Measurements from ENCODE around the gene PALM2AKAP2. TPM values are rescaled to one million over a fixed set of nuclear protein-coding genes. Genes with fewer than 3 reads are reported as not detected.

Gene PALM2AKAP2
- polyA plus RNA-seq (ENCODE audit: insufficient read length in 10 of 10), result 10 to 100 TPM; 21.4 to 34.7 (median 29.6) TPM
- long read RNA-seq, donor 1, result 0 reads
- long read RNA-seq, donor 2, partial matches to known transcripts, result 6 of 6 reads
- long read RNA-seq, donor 2, other reads (novel, unspliced or antisense), result 0 of 6 reads
- long read RNA-seq, donor 3, result 0 reads
- long read RNA-seq, donor 4, partial matches to known transcripts, result 17 of 17 reads
- long read RNA-seq, donor 4, other reads (novel, unspliced or antisense), result 0 of 17 reads
- long read RNA-seq, donor 5, partial matches to known transcripts, result 26 of 27 reads
- long read RNA-seq, donor 5, other reads (novel, unspliced or antisense), result 0 of 27 reads
- long read RNA-seq, donor 6, full-length matches to known transcripts, result 2 of 32 reads
- long read RNA-seq, donor 6, partial matches to known transcripts, result 30 of 32 reads
- long read RNA-seq, donor 6, other reads (novel, unspliced or antisense), result 0 of 32 reads
- long read RNA-seq, donor 7, partial matches to known transcripts, result 16 of 19 reads
- long read RNA-seq, donor 7, other reads (novel, unspliced or antisense), result 0 of 19 reads
- long read RNA-seq, donor 8, result 0 reads
- long read RNA-seq, donor 9, result 0 reads

DNA sequence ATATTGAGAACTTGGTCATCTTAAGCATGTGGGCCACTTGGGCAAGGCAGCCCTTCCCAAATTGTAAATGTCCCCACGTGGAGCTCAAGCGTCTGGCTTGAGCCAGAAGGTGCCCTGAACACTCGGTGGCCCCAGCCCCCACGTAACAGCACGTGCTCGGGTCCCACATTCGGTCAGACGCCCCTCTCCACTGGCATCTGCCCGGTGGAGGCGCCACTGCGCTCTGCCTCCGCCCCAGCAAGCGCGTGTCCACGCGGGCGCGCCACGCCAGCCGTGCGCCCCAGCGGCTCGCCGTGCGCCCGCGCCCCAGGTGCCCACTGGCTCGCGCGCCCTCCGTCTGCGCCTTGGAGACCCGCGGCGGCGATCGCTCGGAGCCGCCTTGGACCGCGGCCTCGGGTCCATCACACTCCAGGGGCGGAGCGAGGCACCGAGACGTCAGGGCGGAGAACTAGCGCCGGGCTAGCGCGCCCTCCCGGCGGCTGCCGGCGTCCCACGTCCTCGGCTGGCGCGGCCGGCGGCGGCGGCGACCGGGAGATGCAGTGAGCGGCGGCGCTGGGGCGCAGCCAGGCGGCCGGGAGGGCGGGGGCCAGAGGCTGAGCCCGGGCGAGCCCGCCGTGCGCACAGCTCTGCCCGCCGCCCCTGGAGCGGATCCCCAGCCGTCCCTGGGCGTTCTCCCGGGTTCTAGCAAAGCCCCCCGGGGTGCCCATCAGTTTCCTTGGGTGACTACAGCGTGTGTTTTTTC, at the start of gene PALM2AKAP2:
PALM2AKAP2 (plus strand) TSS at position 488 of the 742 bp plus-strand sequence. CDS start 291 bp downstream, outside the sequence.
- DNase-seq, result peak; percentile 67 to 85 (median 74)

DNA sequence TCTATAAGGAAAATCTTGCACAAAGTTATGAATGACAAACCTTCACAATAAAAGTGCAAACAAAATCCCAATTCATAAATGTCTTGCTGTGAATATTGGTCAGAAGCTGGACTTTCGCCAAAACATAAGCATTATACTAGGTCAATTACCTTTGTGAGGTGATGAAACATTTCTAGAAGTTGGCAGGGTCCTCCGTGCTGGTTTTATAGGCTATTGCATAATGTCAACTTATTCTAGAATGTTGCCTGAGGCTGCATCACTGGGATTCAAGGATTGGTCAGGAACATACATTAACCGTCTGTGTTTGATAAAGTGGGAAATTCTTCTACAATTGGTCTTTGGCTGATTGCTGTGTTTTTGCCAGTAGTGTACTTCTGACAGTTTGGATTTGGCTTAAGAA, 49.8 kb upstream of the PALM2AKAP2 start:
- DNase-seq, result no peak

- peak in 1 of 3 donors; percentile 20 for DNase-seq
These were observed 46.3 kb upstream of the PALM2AKAP2 start for GRCh38 chr9:109733690-109734089.

DNA sequence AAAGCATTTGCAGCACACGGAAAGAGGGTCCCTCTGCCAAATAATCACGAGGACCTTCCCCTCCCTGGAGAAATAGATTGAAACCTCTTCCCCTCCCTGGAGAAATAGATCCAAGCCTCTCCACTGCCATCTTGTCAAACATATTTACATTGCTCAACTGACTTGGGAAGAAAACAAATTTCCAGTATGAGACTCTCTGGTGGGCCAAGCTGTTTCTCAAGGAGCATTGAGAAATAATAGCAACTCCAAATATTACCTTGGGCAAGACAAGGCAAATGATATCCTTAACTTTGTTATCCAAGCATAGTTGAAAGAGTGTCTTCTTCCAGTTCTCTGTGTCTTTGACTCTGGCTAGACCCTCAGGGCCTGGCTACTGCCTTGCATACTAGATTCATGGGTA, 45.2 kb upstream of the PALM2AKAP2 start:
- DNase-seq, result no peak

- no peak for DNase-seq
These were observed 44.2 kb upstream of the PALM2AKAP2 start for GRCh38 chr9:109735801-109736200.

DNA sequence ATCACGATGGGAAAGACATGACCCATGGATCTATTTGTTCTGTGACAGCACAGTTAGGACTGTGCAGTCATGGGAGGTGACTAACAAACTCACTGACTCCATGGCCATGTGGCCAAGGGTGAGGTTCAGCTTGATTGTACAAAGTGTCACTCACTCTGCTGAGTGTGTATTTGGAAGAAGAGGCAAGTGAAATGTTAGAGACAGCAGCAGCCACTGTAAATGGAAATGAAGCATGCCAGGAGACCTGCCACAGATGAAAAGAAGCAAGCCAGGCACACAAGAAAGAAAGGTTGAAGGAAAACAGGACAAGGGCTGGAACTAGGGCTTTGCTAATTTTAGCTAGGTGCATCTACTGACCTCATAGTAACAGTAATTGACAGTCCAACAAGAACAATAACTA, 42.7 kb upstream of the PALM2AKAP2 start:
- no peak for DNase-seq

DNA sequence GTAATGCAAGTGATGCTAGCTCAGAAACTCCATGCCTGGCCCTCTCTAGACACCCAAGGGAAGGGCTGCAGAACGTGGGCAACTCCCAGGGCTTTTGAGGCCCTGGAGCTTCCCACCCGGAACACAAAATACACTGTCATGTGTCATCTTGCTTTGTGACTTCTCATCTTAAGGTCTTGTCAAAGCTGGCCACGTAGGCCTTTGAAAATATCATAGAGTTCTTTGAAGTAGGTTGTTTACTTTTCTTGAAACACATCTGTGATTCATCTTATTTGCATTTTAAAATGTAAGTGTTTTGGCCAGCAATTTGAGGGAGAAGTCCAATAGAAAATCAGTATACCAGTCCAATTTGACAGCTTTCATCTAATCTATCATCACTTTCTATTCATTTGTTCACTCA, 40.2 kb upstream of the PALM2AKAP2 start:
- DNase-seq, result no peak

DNA sequence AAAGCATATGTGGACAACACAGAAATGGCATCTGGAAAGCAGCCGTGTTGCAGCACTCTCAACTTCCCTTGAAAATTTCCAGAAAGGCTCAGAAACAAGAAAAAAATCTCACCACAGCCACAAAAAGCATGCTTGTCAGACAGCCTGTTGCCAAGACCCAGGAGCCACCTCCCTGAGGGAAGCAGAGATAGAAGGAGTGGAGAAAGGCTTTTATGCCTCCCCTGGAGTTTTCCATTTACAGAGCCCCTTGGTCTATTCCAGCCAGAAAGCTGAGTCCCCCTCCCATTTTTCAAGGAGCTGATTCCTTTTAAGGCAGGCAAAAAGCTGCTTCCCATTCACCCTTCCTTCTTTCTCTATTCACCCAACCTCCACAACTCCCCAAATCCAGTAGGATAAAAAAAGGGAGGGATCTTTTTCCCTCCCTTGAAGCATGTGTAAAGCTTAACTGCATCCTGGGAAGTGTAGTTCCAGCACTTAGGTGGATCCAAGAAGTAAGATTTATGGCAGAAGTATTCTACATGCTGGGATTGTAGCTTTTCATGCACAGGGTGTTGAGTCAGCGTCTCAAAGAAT, 37.1 kb upstream of the PALM2AKAP2 start:
- peak in 1 of 3 donors; percentile 62 for DNase-seq

GRCh38 chr9:109743696-109744095, 36.3 kb upstream of the PALM2AKAP2 start:
- no peak for DNase-seq

- no peak for DNase-seq
These were observed 34.4 kb upstream of the PALM2AKAP2 start for GRCh38 chr9:109745335-109746283.

DNA sequence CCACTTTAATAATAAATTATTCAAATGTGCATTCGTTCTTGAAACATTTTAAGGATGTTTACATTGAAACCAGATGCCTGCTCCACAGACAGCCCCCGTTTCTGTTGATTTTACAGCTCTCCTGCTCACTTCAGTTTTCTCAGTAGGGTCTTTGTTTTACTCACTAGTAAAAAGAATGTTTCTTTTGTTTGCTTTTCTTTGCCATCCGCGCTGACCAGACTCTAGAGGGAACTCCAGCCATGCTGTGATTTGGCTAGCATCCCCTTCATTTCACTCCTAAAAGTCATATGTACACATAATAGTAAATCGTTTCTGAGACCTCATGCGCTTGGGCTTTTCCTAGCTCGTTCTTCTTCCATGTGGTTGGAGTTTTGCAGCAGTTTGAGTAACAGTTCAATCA, 28.7 kb upstream of the PALM2AKAP2 start:
- DNase-seq, result peak in 2 of 3 donors; percentile 16 to 51

DNA sequence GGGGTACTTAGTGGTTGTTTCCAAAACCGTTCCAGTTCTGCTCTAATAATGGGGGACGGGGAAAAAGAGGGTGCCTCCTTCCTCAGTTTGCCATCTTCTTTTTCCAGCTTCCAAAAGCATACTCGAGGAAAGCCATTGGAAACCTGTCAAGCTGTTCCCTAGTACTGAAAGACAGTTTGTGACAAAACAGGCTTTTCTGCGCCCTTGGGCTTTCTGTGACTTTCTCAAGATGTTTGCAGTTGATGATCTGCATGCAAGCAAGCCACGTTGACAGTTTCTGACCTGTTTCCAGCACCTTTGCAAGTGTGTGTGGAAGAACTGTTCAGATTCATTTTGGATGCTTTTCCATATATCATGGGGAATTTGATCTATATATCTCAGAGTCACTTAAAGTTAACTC, 26.7 kb upstream of the PALM2AKAP2 start:
- no peak for DNase-seq

DNA sequence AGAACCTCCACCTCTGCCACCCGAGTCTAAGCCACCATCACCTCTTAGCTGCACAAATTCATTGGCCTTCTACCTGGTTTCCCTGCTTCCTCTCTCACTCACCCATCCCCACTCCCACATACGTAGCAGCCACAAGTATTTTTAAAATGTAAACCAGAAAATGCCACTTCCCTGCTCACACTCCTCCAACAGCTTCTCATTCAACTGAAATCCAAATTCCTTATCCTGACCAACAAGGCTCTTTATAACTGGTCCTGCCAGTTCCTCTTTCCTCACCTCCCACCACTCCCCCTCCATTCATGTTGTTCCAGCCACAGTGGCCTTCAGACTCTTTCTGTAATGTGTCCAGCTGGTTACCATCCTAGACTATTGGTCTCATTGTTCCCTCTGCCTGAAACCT, 25.0 kb upstream of the PALM2AKAP2 start:
- no peak for DNase-seq

GRCh38 chr9:109759589-109759988, 20.4 kb upstream of the PALM2AKAP2 start:
- no peak for DNase-seq

- DNase-seq, result no peak
These were observed 14.7 kb upstream of the PALM2AKAP2 start for GRCh38 chr9:109765278-109765677.

- DNase-seq, result no peak
These were observed 14.2 kb upstream of the PALM2AKAP2 start for GRCh38 chr9:109765830-109766229.

DNA sequence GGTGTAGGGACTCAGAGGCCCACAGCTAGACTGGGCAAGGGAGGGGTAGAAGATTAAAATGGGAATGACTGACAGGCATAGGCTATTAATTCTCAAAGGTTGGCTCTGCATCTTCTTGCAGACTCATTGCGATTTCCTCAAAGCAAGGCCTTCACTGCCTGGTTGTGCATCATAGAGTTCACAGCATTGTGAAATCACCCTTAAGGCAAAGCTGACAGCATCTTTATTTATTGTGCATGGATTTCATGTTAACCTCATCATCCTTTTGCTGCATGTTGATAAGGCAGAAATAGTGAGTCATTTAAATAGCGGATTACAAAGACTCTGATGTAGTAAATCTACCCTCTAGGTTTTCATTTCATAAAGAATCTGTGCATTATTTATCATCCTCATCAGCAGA, 13.6 kb upstream of the PALM2AKAP2 start:
- peak in 1 of 3 donors; percentile 80 for DNase-seq

DNA sequence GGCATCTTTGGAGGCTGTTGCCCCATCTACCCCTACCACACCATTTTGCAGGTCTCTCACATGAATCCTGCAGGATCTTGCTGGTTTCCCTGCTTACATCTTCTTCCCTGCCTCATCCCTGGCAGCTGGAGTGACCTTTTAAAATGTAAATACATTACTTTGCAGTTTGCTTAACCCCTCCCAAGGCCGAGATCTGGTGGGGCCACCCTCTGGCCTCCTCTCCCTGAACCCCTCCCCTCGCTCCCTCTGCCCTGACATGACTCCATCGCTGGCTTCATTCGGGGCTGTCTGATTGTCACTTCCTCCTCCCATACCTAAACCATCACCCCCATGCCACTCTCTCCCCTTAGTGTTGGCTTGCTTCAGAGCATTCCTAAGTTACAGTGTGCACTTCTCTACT, 12.6 kb upstream of the PALM2AKAP2 start:
- DNase-seq, result no peak

DNA sequence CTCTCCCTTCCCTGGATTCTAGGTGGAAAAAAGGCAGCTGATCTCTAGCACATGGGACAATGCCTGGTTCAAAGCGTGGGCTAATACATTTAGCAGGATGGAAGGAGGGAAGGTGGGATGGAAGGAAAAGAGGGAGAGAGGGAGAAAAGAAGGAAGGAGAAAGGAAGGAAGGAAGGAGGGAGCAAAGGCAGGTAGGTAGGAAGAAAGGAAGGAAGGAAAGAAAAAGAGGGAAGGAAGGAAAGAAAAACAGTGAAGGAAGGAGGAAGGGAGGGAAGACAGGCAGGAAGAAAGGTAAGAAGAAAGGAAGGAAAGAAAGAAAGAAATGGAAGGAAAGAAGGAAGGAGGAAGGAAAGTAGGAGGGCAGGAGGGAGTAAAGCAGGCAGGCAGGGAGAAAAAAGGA, 12.2 kb upstream of the PALM2AKAP2 start:
- no peak for DNase-seq

GRCh38 chr9:109769250-109769649, 10.7 kb upstream of the PALM2AKAP2 start:
- DNase-seq, result no peak

GRCh38 chr9:109770101-109770500, 9.9 kb upstream of the PALM2AKAP2 start:
- DNase-seq, result no peak

Measured in muscle of back (tissue), 13 donors.